Measurements from ENCODE around the gene RMND5B.
"Not testable (repeated sequence)": the region's sequence is repeated elsewhere in the genome, so short reads cannot be mapped to it uniquely, and the experiment has no call there.

The RMND5B gene, protein sequence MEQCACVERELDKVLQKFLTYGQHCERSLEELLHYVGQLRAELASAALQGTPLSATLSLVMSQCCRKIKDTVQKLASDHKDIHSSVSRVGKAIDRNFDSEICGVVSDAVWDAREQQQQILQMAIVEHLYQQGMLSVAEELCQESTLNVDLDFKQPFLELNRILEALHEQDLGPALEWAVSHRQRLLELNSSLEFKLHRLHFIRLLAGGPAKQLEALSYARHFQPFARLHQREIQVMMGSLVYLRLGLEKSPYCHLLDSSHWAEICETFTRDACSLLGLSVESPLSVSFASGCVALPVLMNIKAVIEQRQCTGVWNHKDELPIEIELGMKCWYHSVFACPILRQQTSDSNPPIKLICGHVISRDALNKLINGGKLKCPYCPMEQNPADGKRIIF

GRCh38 chr5:178130576-178131445 lies at the start of gene RMND5B:
TSS of gene RMND5B (plus strand) at chr5:178131014. CDS start at chr5:178138120, 7,106 bp downstream.
- TF ChIP-seq, protein P1, sequence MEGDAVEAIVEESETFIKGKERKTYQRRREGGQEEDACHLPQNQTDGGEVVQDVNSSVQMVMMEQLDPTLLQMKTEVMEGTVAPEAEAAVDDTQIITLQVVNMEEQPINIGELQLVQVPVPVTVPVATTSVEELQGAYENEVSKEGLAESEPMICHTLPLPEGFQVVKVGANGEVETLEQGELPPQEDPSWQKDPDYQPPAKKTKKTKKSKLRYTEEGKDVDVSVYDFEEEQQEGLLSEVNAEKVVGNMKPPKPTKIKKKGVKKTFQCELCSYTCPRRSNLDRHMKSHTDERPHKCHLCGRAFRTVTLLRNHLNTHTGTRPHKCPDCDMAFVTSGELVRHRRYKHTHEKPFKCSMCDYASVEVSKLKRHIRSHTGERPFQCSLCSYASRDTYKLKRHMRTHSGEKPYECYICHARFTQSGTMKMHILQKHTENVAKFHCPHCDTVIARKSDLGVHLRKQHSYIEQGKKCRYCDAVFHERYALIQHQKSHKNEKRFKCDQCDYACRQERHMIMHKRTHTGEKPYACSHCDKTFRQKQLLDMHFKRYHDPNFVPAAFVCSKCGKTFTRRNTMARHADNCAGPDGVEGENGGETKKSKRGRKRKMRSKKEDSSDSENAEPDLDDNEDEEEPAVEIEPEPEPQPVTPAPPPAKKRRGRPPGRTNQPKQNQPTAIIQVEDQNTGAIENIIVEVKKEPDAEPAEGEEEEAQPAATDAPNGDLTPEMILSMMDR (IDR thresholded peaks at IDR 0.05; ENCODE audit: borderline replicate concordance, control extremely low read depth, extremely low read depth, insufficient read depth, missing control alignments) = no peak
- DNase-seq (ENCODE audit: low spot score) = peak; percentile 93
- in situ Hi-C loops (cut with MboI; ENCODE audit: low sequenced_read_pairs, unreplicated experiment) = no loop called here

GRCh38 chr5:178081571-178082243 lies 49.1 kb upstream of the RMND5B start:
- TF ChIP-seq, protein P1 (IDR thresholded peaks at IDR 0.05; ENCODE audit: borderline replicate concordance, control extremely low read depth, extremely low read depth, insufficient read depth, missing control alignments) = no peak
- DNase-seq (ENCODE audit: low spot score) = no peak
- in situ Hi-C loops (cut with MboI; ENCODE audit: low sequenced_read_pairs, unreplicated experiment) = no loop called here

DNA sequence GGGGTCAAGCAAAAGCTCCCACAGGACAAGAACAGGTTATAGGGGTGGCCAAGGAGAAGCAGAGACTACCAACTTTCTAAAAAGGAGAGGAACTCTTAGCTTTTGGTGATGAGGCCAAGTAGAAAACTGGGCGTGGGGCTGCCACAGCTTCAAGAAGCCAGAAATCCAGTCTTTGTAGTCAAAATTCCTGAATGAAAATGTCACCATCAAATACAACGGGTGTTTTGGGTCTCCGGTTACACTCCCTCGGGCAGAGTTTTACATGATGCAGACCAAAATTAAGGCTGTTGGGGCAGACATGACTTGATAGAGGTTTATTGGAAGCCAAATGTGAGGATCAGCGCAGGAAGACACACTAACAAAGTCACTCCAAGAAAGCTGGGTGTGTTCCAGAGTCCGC lies 46.9 kb upstream of the RMND5B start:
- in situ Hi-C loops (cut with MboI; ENCODE audit: low sequenced_read_pairs, unreplicated experiment) = no loop called here
- TF ChIP-seq, protein P1 (IDR thresholded peaks at IDR 0.05; ENCODE audit: borderline replicate concordance, control extremely low read depth, extremely low read depth, insufficient read depth, missing control alignments) = no peak
- DNase-seq (ENCODE audit: low spot score) = no peak

GRCh38 chr5:178085316-178085715 lies 45.5 kb upstream of the RMND5B start:
- in situ Hi-C loops (cut with MboI; ENCODE audit: low sequenced_read_pairs, unreplicated experiment) = no loop called here
- TF ChIP-seq, protein P1 (IDR thresholded peaks at IDR 0.05; ENCODE audit: borderline replicate concordance, control extremely low read depth, extremely low read depth, insufficient read depth, missing control alignments) = no peak
- no peak for DNase-seq (ENCODE audit: low spot score)

DNA sequence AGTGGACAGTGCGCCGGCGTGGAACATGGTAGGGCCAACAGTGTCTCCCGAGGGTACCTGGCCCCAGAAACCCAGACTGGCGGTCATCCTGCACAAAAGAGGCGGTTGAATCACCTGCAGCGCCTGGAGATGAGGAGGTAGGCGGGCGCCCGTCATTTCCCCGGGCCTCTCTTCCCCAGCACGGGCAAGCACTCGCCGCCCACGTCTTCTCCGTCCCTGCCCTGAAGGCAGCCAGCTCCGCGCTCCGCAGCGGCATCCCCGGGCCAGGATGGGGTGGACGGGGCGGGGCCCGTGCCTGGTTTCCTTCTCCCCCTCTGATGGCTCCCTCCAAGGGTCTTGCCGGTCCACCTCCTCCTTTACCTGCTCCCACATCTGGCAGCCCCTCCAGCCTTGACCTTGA lies 44.5 kb upstream of the RMND5B start:
- TF ChIP-seq, protein P1 (IDR thresholded peaks at IDR 0.05; ENCODE audit: borderline replicate concordance, control extremely low read depth, extremely low read depth, insufficient read depth, missing control alignments) = no peak
- no peak for DNase-seq (ENCODE audit: low spot score)
- in situ Hi-C loops (cut with MboI; ENCODE audit: low sequenced_read_pairs, unreplicated experiment) = no loop called here

DNA sequence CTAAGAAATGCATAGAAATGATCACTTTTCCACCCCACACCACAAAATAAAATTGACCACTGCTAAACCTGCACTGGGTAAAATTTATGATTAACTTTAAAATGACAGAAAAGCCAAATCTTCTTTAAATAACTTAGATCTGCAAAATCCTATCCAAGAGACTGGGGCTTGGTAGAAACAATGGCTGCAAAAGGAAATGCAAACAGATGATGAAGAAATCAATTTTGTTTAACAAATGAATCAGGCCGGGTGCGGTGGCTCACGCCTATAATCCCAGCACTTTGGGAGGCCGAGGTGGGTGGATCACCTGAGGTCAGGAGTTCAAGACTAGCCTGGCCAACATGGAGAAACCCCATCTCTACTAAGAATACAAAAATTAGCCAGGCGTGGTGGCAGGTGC lies 43.6 kb upstream of the RMND5B start:
- not testable (repeated sequence) for DNase-seq (ENCODE audit: low spot score)

More for the DNA sequence above, 43.6 kb upstream of the RMND5B start:
- in situ Hi-C loops (cut with MboI; ENCODE audit: low sequenced_read_pairs, unreplicated experiment) = not testable (repeated sequence)
